GM12865 (cell line): ENCODE results near the gene COL4A3.

Experiments used
- DNase-seq: peaks from one replicate; pipeline ENCODE4 v3.0.0; 2010; ENCODE audit warnings: low read depth
- H3K4me3 ChIP-seq: 2 replicates; pipeline ENCODE4 v1.5.1; 2011; ENCODE audit warnings: mild to moderate bottlenecking, low read depth, low read length, control low read depth
- CTCF ChIP-seq: IDR thresholded peaks from 2 replicates; pipeline ENCODE4 v1.5.1; 2011; ENCODE audit warnings: low read length, control low read depth, low read depth, inconsistent platforms; ENCODE audit not compliant: insufficient read depth; ENCODE audit errors: missing control alignments

Gene COL4A3

GRCh38 chr2:227238238-227239237 lies 74.1 kb downstream of the COL4A3 start:
- peak; percentile 78 for DNase-seq
- TF ChIP-seq CTCF = peak; percentile 88
- H3K4me3 ChIP-seq = no peak overlapping the region

GRCh38 chr2:227241005-227241404 lies 76.6 kb downstream of the COL4A3 start:
- TF ChIP-seq CTCF = no peak
- no peak overlapping the region for H3K4me3 ChIP-seq
- no peak for DNase-seq

GRCh38 chr2:227248876-227249275 lies 84.5 kb downstream of the COL4A3 start:
- no peak overlapping the region for H3K4me3 ChIP-seq
- TF ChIP-seq CTCF = no peak
- no peak for DNase-seq

- no peak overlapping the region for H3K4me3 ChIP-seq
- no peak for TF ChIP-seq CTCF
- DNase-seq = no peak
Measured at GRCh38 chr2:227252831-227253230, 88.4 kb downstream of the COL4A3 start.

- no peak for TF ChIP-seq CTCF
- no peak overlapping the region for H3K4me3 ChIP-seq
- DNase-seq = no peak
Measured at GRCh38 chr2:227256605-227257004, 92.2 kb downstream of the COL4A3 start.

- DNase-seq = no peak
- no peak for TF ChIP-seq CTCF
- no peak overlapping the region for H3K4me3 ChIP-seq
Measured at GRCh38 chr2:227257820-227258219, 93.4 kb downstream of the COL4A3 start.
